A204.1 (cell line): Measurements from ENCODE around the gene MOB3C.

Experiments
- FAIRE-seq: peaks from 2 replicates; lab custom pipeline; 2012; peaks lifted over from hg19 to GRCh38; lab: Jason Lieb, UNC

MOB3C gene

DNA sequence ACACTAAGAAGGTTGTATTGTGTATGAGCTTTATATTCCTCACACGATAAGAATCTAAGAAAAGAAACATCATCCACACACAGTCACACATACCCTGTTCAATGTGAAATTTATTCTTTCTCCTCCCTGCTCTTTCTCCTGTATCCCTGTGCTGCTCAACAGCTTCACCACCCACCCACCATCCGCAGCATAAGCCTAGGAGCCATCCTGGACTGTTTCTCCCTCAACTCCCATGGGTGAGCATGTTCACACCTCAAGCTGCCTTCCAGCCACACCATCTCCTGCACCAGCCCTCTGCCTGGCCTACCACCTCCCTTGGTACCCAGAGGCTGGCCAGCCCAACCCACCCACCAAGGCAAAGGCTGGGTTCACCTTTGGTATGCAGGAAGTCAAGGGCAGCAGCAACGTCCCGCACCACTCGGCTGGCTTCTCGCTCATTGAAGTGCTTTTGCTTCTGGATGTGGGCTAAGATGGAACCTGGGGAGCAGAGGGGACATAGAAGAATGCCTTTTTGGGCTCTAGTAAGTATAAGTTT, 44.9 kb downstream of the MOB3C start:
- no peak for FAIRE-seq

GRCh38 chr1:46569884-46570725, 46.5 kb downstream of the MOB3C start:
- no peak for FAIRE-seq

- no peak for FAIRE-seq
Measured at GRCh38 chr1:46569116-46569515, 47.5 kb downstream of the MOB3C start.

DNA sequence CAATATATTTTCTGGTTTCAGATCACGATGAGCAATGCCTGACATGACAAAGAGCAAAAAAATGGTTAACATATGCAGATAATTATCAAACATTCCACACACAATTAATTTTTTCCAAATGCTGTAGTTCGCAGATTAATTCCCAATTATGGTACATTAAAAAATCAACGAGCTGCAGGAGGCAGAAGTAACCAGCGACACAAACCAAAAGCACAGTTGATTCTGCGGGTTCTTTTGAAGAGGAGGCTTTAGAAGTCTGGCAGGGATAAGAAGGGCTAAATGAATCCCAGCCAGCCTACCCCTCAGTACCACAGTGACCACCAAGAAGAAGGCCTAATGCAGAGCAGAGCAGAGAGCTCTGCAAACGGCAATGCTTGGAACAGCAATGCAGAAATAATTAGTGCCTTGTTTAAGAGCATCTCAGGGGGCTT, 48.1 kb downstream of the MOB3C start:
- no peak for FAIRE-seq

- no peak for FAIRE-seq
Measured at GRCh38 chr1:46563341-46563740, 53.3 kb downstream of the MOB3C start.

GRCh38 chr1:46562498-46562897, 54.1 kb downstream of the MOB3C start:
- FAIRE-seq, result no peak

- FAIRE-seq, result no peak
Measured at GRCh38 chr1:46558966-46559365, 57.6 kb downstream of the MOB3C start.

DNA sequence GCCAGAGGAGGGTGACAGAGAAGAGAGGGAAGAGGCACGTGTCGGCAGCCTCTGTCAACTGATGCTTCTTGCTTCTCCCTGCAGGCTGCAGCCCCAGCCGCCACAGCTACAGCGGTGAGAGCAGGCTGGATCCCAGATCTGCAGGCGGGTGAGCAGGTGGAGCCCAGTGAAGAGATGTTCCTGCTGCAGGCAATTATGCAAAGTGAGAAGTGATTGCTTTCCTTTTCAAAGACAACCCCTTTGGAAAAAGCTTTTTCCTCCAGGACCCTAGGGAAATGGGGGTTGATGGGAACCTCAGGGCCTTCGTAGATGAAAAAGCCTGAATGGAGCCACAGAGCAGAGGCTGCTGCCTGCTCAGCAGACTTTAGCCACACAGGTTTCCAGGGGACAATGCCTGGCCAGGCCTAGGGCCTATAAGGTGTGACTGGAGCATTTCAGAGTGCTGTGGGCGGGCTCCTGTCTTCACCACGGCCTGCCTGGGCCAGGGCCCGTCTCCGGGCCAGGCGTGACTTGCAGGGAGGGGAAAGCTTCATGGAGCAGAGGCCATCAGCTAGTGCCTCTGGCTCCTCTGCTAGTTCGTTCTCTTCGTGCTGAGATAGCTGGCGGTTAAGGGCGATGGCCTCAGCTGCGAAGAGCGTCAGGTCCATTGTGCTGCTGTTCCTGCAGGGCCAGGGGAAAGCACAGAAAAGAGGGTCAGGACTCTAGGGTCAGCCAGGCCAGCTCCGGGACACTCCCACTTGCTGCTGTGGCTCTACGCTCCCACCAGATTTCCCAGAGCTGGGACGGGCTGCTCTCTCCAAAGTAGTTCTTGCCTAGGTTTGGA, 58.3 kb downstream of the MOB3C start:
- no peak for FAIRE-seq
